Testis (tissue), 2 donors: ENCODE data around the gene SMIM44.

ENCODE experiments used
- POLR2A ChIP-seq: fragments of 450-650 bp; IDR thresholded peaks from one replicate; pipeline ENCODE4 v1.6.1; 2017; ENCODE audit warnings: antibody characterized with exemption, mild to moderate bottlenecking, moderate library complexity
- TF ChIP-seq, protein P1 (sequence below), 3 experiments: fragments of 450-650 bp in 2 of 3; fragments of 200-600 bp in 1 of 3; sonication (generic) in 1 of 3; IDR thresholded peaks; one replicate each; pipeline ENCODE4 v1.5.1; 2016 to 2019; ENCODE audit warnings: antibody characterized with exemption in 3 of 3, mild to moderate bottlenecking in 2 of 3, moderate library complexity in 1 of 3

- TF ChIP-seq, protein P1, sequence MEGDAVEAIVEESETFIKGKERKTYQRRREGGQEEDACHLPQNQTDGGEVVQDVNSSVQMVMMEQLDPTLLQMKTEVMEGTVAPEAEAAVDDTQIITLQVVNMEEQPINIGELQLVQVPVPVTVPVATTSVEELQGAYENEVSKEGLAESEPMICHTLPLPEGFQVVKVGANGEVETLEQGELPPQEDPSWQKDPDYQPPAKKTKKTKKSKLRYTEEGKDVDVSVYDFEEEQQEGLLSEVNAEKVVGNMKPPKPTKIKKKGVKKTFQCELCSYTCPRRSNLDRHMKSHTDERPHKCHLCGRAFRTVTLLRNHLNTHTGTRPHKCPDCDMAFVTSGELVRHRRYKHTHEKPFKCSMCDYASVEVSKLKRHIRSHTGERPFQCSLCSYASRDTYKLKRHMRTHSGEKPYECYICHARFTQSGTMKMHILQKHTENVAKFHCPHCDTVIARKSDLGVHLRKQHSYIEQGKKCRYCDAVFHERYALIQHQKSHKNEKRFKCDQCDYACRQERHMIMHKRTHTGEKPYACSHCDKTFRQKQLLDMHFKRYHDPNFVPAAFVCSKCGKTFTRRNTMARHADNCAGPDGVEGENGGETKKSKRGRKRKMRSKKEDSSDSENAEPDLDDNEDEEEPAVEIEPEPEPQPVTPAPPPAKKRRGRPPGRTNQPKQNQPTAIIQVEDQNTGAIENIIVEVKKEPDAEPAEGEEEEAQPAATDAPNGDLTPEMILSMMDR (IDR thresholded peaks at IDR 0.05), result no peak
- TF ChIP-seq POLR2A, result no peak
These were observed 9.0 kb upstream of the SMIM44 start for GRCh38 chr19:3492131-3492839.
